SJSA1 (cell line): Measurements from ENCODE around the gene CBX2. TPM values are rescaled to one million over a fixed set of nuclear protein-coding genes. Genes with fewer than 3 reads are reported as not detected.

Experiments
- DNase-seq, 2 experiments: peaks; one replicate each; pipeline ENCODE4 v3.0.0-alpha.2; 2015 to 2020; ENCODE audit warnings: low spot score in 2 of 2, low read depth in 1 of 2
- H3K27ac ChIP-seq: fragments of 250-450 bp; sonication (Bioruptor Pico); 2 replicates; pipeline ENCODE4 v1.5.1; 2020; ENCODE audit warnings: mild to moderate bottlenecking, moderate library complexity
- H3K27me3 ChIP-seq: fragments of 250-450 bp; sonication (Bioruptor Pico); replicated peaks from 2 replicates; pipeline ENCODE4 v1.5.1; 2020; ENCODE audit warnings: mild to moderate bottlenecking, moderate library complexity
- H3K36me3 ChIP-seq: fragments of 250-450 bp; sonication (Bioruptor Pico); 2 replicates; pipeline ENCODE4 v1.5.1; 2020; ENCODE audit warnings: mild to moderate bottlenecking
- H3K4me1 ChIP-seq: fragments of 250-450 bp; sonication (Bioruptor Pico); replicated peaks from 2 replicates; pipeline ENCODE4 v1.6.1; 2021; ENCODE audit warnings: mild to moderate bottlenecking
- H3K4me3 ChIP-seq: fragments of 250-450 bp; sonication (Bioruptor Pico); 2 replicates; pipeline ENCODE4 v1.5.1; 2020; ENCODE audit warnings: mild to moderate bottlenecking
- H3K9me3 ChIP-seq: fragments of 250-450 bp; sonication (Bioruptor Pico); replicated peaks from 2 replicates; pipeline ENCODE4 v1.5.1; 2020; ENCODE audit warnings: mild to moderate bottlenecking
- total RNA-seq: library from RNA; depleted of rRNA; stranded (reverse); fragments of >200 nt; shearing (Covaris generic); gene quantifications from 2 replicates; pipeline ENCODE4 v1.2.3, GENCODE V29; 2014

CBX2 gene
- total RNA-seq, 1 experiment from 2014 or later, result 16.7 TPM

DNA sequence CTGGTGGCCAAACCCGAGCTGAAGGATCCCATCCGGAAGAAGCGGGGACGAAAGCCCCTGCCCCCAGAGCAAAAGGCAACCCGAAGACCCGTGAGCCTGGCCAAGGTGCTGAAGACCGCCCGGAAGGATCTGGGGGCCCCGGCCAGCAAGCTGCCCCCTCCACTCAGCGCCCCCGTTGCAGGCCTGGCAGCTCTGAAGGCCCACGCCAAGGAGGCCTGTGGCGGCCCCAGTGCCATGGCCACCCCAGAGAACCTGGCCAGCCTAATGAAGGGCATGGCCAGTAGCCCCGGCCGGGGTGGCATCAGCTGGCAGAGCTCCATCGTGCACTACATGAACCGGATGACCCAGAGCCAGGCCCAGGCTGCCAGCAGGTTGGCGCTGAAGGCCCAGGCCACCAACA lies 5.9 kb downstream of the CBX2 start:
- DNase-seq, result no peak
- Histone ChIP-seq H3K9me3 (no peaks in the 10 kb centered on the region), H3K36me3 (peaks cover 35% of the 10 kb centered on the region), H3K27me3 (no peaks in the 10 kb centered on the region), H3K4me1 (peaks cover 4% of the 10 kb centered on the region), H3K27ac (no peak overlapping the region), H3K4me3 (no peak overlapping the region)

DNA sequence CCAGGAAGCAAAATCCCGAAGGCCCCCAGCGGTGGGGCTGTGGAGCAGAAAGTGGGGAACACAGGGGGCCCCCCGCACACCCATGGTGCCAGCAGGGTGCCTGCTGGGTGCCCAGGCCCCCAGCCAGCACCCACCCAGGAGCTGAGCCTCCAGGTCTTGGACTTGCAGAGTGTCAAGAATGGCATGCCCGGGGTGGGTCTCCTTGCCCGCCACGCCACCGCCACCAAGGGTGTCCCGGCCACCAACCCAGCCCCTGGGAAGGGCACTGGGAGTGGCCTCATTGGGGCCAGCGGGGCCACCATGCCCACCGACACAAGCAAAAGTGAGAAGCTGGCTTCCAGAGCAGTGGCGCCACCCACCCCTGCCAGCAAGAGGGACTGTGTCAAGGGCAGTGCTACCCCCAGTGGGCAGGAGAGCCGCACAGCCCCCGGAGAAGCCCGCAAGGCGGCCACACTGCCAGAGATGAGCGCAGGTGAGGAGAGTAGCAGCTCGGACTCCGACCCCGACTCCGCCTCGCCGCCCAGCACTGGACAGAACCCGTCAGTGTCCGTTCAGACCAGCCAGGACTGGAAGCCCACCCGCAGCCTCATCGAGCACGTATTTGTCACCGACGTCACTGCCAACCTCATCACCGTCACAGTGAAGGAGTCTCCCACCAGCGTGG lies 6.5 kb downstream of the CBX2 start:
- DNase-seq, result no peak
- Histone ChIP-seq H3K27me3 (no peaks in the 10 kb centered on the region), H3K36me3 (peaks cover 29% of the 10 kb centered on the region), H3K9me3 (no peaks in the 10 kb centered on the region), H3K4me3 (no peak overlapping the region), H3K27ac (no peak overlapping the region), H3K4me1 (no peaks in the 10 kb centered on the region)

DNA sequence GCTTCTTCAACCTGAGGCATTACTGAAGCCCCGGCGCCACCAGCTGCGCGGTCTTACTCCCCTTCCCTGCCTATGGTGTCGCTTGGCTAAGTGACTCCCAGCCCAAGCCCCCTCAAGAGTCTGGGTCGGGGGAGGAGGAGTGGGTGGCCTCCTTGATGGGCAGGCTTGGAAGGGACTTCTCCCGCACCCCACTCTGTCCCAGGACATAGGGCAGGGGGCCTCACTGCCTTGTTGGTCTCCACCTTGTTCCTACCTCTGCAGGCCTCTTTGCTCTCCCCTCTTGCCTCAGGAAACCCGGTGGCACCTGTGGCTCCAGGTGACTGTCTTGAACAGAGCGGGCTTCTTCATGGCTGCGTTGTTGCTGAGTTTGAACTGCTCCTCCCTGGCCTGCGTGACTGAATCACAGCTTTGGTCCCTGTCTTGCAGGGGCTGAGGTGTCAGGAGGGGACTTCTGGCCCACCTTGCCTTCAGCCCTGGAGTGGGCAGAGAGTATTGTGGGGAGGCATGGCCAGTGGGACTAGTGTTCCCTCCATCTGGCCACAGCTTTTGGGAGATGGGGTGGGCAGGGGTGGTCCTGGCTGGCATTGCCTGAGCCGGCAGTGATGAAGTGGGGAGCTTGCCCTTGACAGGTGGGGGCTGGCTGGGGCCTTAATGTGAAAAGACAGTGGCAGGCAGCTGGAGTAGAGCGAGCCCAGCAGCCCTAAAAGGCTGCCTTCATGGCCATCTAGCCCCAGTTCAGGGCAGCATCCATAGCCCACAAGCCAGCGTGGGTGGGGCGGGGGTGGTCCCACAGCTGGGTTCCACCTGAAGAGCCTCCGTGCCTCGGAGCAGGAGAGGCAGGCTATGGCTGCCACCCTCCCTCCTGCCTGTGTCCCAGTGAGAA lies 7.3 kb downstream of the CBX2 start:
- no peak overlapping the region for H3K4me3 ChIP-seq
- no peaks in the 10 kb centered on the region for H3K27me3 ChIP-seq
- no peak overlapping the region for H3K27ac ChIP-seq
- DNase-seq, result no peak
- peaks cover 28% of the 10 kb centered on the region for H3K36me3 ChIP-seq
- H3K9me3 ChIP-seq, result 0 out of 2 replicates have a peak, but pooled peaks cover 3% of the 10 kb centered on the region
- H3K4me1 ChIP-seq, result peaks cover 8% of the 10 kb centered on the region

DNA sequence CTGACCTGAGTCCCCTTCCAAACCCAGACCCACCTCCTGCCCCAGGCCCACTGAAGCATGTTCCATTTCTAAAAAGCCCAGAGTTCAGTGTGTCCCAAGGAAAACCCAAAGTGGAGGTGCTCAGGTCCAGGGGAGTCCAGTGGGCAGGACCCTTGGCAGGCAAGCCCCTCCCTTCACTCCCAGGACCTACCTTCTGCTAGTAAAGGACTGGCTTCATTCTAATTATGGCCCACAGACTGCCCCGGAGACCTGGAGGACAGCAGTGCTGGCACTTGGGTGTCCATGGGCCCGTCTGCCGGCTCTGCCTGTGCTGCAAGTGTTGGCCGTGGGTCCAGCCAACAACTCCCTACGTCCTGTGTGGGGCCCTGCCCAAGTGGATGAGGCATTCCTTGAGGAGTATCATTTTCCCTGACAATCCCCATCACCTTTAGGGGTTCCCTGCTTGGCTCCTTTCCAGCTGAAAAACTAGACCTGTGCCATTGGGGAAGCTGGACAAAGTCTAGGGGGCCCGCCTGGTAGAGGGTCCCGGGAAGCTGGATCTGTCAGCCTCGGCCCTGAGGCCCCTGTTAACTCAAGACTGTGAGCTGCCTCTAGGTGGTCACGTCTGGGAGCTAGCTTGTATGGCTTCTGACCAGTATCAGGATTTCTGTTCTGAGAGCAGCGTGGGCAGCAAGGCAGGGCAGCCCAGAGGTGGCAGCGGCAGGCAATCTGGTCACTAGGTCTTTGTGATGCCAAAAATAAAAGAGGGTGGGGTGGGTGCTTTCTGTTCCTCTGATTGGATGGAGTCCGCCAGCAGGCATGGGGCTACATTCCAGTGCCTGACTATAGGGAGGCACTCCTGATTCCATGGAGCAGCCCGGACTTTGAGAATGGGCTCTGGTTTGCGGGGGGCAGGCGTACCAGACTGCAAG lies 8.2 kb downstream of the CBX2 start:
- H3K27me3 ChIP-seq, result no peaks in the 10 kb centered on the region
- no peak for DNase-seq
- peaks cover 10% of the 10 kb centered on the region for H3K4me1 ChIP-seq
- H3K36me3 ChIP-seq, result peaks cover 28% of the 10 kb centered on the region
- no peak overlapping the region for H3K27ac ChIP-seq
- H3K4me3 ChIP-seq, result no peak overlapping the region
- H3K9me3 ChIP-seq, result 0 out of 2 replicates have a peak, but pooled peaks cover 3% of the 10 kb centered on the region

DNA sequence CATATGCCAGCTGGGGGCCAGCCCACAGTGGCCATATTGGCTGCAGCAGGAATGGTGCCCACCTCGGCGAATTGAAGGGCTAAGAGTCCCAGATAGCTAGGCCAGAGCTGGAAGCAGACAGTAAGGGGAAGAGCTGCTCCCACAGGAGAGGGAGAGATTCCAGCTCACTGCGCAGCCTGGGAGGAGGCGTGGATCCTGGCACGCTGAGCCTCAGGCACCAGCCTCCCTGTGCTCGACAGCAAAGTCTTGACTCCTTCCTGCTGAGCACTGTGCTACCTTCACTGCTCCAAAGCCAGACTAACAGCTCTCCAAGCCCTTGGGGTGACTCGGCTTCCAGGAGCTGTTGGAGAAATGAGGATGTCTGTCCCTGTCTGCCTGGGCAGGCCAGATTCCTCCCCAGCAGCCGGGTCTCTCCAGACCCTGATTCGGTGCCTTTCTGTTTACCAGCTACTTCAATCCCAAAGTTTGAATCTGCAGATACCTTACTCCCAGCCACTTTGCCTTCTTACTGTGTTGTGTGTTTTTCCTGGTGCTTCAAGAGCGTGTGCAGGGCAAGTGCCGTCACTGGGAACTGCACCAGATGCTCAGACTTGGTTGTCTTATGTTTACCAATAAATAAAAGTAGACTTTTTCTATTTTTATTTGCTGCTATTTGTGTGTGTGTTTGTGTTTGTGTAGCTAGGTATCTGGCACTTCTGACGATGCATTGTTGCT lies 9.1 kb downstream of the CBX2 start:
- H3K36me3 ChIP-seq, result peaks cover 24% of the 10 kb centered on the region
- H3K27me3 ChIP-seq, result no peaks in the 10 kb centered on the region
- no peak overlapping the region for H3K27ac ChIP-seq
- peaks cover 14% of the 10 kb centered on the region for H3K4me1 ChIP-seq
- H3K4me3 ChIP-seq, result no peak overlapping the region
- 0 out of 2 replicates have a peak, but pooled peaks cover 3% of the 10 kb centered on the region for H3K9me3 ChIP-seq
- DNase-seq, result no peak

DNA sequence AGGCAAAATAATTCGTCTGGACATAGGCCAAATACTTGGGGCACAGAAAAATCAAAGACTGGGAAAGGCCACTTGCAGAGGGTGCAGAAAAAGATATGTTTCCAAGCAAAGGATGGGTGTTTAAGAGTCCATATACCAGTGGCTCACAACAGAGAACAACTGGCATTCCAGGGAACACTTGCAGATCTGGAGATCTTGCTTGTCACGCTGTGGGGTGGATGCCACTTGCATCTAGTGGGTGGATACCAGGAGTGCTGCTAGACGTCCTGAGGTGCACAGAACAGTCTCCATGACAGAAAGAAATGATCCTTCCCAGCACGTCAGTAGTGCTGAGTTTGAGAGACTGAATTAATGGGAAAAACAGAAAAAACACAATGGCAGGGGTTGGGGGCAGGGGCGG lies 10.5 kb downstream of the CBX2 start:
- H3K9me3 ChIP-seq, result 0 out of 2 replicates have a peak, but pooled peaks cover 3% of the 10 kb centered on the region
- no peak overlapping the region for H3K4me3 ChIP-seq
- peaks cover 25% of the 10 kb centered on the region for H3K4me1 ChIP-seq
- no peaks in the 10 kb centered on the region for H3K27me3 ChIP-seq
- no peak overlapping the region for H3K27ac ChIP-seq
- no peak for DNase-seq
- H3K36me3 ChIP-seq, result peaks cover 19% of the 10 kb centered on the region

DNA sequence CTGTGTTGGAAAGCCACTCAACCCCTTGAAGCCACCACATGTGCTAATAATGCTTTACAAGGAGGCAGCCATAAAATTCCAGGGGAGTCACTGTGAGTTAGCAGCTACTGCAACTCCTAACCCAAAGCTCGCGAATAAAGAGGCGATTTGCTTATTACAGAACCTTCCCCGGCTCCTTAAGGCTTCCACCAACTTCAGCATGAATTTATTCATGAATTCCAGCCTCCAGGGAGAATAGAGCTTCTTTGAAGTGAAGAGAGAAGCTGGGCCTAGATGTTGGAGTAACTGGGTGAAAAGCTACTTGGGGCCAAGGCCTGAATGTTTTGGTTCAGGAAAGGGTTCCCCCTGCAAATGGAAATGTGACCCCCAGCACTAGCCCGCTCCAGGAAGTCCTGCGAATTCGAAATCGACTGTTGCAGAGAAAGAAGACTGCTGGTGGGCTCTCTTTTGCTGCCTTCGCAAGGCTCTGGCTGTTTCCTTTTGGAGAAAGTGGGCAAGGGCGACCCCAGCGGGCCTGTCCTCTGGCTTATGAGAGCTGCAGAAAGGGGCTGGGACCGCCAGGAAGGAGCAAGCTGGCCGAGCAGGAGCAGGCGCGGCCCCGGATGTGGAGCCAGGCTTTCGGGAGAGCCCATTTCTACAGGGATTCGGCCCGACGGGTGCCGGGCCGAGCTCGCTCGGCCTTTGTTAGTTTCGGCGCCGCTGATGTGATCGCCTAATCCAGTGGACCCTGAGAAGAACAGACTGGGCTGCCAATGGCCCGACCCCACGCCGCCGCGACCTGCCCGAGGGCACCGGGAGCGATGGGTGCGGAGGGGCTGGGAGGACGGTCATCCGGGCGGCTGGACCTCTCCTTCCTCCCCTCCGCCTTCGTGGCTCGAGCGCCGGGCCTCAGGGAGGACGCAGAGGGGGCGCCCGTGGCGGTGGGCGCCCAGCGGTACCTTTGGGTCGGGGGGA lies 11.3 kb downstream of the CBX2 start:
- no peaks in the 10 kb centered on the region for H3K27me3 ChIP-seq
- H3K36me3 ChIP-seq, result peaks cover 11% of the 10 kb centered on the region
- peaks cover 32% of the 10 kb centered on the region for H3K4me1 ChIP-seq
- H3K9me3 ChIP-seq, result 0 out of 2 replicates have a peak, but pooled peaks cover 3% of the 10 kb centered on the region
- no peak overlapping the region for H3K27ac ChIP-seq
- no peak for DNase-seq
- H3K4me3 ChIP-seq, result peak overlapping the region; percentile 2; the same call in 1 of the 2 replicates

DNA sequence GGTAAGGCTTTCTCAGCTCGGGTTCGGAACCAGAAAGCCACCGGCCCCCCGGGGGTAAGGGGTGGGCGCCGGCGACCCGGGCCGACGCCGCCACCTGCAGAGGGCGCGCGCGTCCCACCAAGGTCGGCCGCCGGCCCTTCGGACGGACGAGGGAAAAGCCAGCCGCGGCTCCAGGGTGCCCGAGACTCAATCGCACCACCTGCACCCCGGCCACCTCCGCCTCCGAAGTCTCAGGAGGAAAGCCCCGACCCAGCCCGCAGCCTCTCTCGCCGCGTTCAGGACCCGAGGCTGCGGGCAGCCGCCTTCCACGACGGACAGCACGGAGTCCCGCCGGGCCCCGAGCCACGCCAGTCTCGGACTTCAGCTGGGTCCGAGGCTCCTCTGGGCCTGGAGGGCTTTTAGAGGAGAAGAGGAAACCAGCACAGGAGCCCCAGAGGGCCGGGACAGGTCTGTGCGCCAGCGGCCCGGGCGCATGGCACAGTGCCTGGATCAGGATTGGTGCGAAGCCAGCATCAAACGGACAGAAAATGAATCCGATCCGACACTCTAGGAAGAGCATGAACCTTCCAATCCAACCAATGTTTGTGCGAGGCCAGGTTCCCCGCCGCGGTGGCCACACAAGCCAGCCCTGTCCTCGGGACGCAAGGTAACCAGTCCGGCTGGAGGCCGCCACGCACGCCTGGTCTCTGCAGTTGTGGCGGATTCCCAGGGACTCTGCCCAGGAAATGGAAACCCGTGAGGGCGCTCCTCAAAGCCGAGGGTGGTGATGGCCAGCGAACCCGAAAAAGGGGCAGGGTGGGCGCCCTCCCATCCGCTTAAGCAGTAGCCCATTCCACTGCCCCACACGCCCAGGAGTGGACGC lies 12.2 kb downstream of the CBX2 start:
- Histone ChIP-seq H3K4me3 (peak overlapping the region; percentile 2; the same call in 1 of the 2 replicates), H3K27me3 (no peaks in the 10 kb centered on the region)
- peak in 1 of 2 experiments; percentile 70 for DNase-seq

DNA sequence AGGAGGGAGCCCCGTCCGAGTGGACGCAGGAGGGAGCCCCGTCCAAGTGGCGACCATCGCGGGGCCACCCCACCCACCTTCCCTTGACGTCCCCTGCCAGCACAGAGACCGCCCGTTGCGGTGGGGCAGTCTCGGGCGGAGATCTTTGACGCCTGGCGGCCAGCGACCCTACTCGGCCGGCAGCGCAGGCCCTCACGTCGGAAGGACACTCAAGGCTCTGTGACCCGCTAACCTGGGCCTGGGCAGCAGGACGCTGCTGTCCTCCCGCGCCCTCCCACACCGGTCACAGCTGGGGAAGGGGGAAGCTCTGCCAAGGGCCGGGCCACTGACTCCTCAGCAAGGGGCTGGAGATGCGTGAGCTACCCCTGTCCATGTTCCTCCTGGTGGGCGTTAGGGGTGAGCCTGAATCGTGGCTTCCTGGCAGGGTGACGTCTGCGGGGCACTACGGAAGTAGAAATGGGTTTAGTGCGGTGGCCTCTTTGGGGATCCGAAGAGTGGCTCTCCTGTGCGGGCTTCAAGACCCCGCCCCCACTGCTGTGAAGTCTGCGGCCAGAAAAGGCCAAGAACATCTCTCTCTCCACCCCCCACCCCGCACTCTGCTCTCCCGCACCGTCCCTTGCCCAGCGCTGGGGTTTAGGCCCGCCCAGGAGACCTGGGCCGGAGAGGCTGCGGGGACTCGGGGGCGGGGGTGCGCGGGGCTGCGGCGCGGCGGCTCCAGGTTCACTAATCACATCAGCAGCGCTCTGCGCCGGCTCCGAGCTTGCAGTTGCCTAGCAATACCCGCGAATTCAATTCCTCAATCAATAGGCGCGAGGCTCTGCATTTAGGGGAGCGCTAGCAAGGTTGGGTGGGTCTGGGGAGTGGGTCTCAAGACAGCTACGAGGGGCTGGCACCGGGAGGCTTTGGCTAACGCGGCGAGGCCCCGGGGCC lies 13.1 kb downstream of the CBX2 start:
- 0 out of 2 replicates have a peak, but pooled peaks cover 3% of the 10 kb centered on the region for H3K9me3 ChIP-seq
- H3K27ac ChIP-seq, result no peak overlapping the region
- no peaks in the 10 kb centered on the region for H3K27me3 ChIP-seq
- peaks cover 47% of the 10 kb centered on the region for H3K4me1 ChIP-seq
- no peak overlapping the region for H3K4me3 ChIP-seq
- peaks cover 14% of the 10 kb centered on the region for H3K36me3 ChIP-seq
- DNase-seq, result no peak

More for the DNA sequence above, 12.2 kb downstream of the CBX2 start:
- Histone ChIP-seq H3K4me1 (peaks cover 41% of the 10 kb centered on the region), H3K36me3 (peaks cover 10% of the 10 kb centered on the region), H3K27ac (no peak overlapping the region), H3K9me3 (0 out of 2 replicates have a peak, but pooled peaks cover 3% of the 10 kb centered on the region)

DNA sequence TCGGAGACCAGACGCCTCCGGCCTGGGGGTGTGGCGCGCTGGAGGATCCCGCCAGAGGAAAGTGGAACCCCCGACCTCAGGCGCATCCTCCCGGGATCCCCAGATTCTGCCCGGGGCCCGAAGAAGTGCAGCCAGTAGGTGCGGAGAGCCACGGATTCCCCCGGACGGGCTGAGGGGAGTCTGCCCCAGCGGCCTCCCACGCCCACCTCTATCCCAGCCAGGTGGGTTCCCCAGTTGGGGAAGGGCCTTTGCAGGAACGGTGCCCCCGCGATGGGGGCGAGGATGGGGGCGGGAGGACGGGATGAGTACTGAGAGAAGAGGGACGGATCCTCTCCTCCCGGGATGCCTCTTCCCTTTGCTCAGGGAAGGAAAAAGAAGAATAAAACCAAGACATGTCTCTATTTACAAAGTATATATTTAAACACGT lies 13.8 kb downstream of the CBX2 start:
- no peak overlapping the region for H3K4me3 ChIP-seq
- no peaks in the 10 kb centered on the region for H3K27me3 ChIP-seq
- DNase-seq, result no peak
- H3K36me3 ChIP-seq, result peaks cover 21% of the 10 kb centered on the region
- peaks cover 50% of the 10 kb centered on the region for H3K4me1 ChIP-seq
- no peak overlapping the region for H3K27ac ChIP-seq
- H3K9me3 ChIP-seq, result 0 out of 2 replicates have a peak, but pooled peaks cover 3% of the 10 kb centered on the region
